CD4-positive, alpha-beta T cell treated with Interleukin-6 at 100 ng/mL for 8 hours (primary cell): ENCODE results near the gene BCAS1.
"Not testable (repeated sequence)": the region's sequence is repeated elsewhere in the genome, so short reads cannot be mapped to it uniquely, and the experiment has no call there.

ENCODE experiments used
- DNase-seq: peaks from one replicate; pipeline ENCODE4 v3.0.0-alpha.2; 2020; ENCODE audit warnings: mixed read lengths, low spot score

The BCAS1 gene

DNA sequence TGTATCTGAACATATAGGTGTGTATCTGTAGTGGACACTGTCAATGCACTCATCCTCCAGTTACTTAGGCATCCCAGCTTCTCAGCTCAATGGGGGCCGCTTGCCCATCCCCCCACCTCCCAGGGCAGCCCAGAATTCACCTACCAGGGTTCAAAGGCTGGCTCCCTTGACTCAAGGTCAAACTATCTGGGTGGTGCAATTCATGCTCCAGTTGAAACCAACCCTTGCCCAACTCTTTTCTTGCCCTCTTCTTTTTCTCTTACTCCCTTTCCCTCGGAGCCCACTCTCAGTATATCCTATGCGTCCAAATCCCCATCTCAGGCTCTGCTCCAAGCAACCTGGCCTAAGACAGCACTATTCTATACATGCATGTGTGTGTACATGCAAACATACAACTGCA is 127.4 kb downstream of the BCAS1 start:
- no peak for DNase-seq

GRCh38 chr20:53942472-53942816 is 128.0 kb downstream of the BCAS1 start:
- no peak for DNase-seq

DNA sequence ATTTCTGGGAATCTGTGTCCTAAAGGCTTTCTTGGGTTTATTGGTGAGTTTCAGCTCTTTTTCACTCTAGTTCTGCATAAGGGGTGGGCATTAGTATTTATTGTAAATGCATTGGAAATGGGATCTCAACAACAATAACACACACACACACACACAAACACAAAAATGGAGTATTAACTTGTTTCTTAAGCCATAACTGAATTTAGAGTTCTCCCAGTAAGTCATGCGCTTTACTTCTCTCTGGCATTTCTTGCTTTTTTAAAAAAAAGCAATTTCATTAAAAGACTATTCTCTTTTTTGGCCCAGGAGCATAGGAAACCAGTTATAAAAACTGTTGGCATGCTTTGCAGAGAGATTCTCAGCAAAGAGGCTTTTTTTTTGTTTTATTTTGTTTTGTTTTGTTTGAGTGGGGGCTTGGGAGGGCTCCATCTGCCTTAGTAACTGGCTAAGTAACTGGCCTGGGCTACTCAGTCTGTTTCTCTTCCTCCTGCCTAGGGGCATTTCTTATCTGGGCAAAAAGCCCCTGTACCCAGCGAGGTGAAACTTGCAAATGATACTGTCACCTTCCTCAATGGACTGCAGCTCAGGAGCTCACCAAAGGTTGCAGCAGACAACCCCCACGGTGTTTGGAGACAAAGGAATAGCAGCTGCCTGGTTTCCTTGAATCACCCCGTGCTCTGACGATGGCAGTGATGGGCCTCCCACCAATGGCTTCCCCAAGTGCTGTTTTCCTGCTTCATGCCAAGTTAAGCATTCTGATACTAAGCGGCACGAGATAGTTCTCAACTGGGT is 128.5 kb downstream of the BCAS1 start:
- no peak for DNase-seq

- DNase-seq, result no peak
Measured at GRCh38 chr20:53940907-53941545, 129.4 kb downstream of the BCAS1 start.

DNA sequence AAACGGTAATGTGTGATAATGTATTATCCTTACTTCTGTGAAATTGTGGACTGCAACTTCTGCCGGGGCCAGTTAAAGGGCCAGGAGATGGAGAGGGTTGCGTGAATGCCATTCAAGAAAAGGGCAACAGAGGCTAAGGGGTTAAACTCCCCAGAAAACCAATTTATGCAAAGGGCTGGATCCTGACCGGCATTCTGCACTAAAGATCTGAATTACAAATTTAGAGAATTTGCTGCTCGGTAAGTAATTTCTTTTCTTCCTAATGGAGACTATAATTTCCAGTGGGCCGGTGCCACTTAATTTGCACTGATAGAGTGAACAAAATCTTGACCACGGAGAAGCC is 130.1 kb downstream of the BCAS1 start:
- DNase-seq, result no peak

DNA sequence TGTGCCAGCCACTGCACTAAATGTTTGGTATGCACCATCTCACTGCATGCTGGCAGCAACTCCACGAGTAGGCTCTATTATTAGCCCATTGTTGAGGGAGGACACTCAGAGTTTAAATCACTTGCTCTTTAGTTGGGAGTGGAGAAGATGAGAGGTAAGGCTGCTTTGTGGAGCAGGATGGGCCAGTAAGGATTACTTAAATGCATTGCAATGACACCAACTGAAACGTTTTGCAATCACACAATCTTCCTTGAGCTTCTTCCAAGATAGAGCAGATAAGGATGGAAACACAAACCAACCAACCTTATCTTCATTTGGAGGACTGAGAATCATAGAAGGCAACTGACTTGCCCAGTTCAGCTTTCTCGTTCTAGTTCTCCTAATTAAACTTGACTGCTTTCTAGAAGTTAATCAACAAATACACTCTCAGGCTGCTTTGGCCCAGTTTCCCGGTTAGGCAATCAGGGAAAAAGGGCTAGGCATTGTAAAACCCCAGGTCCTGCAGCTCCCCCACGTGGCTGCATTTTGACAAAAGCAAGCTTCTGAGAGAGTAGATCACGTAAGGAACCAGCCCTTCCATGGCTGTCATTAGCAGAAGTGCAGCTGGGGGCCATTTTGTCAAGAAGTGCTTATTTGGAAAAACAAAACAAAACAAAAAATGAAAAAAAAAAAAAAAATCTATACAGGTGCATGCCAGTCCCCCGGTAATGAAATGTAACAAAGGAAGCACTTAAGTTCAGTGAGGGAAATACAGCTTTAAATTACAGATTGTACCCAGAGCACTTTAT is 130.6 kb downstream of the BCAS1 start:
- peak; percentile 66 for DNase-seq

- no peak for DNase-seq
Measured at GRCh38 chr20:53939190-53939571, 131.2 kb downstream of the BCAS1 start.

DNA sequence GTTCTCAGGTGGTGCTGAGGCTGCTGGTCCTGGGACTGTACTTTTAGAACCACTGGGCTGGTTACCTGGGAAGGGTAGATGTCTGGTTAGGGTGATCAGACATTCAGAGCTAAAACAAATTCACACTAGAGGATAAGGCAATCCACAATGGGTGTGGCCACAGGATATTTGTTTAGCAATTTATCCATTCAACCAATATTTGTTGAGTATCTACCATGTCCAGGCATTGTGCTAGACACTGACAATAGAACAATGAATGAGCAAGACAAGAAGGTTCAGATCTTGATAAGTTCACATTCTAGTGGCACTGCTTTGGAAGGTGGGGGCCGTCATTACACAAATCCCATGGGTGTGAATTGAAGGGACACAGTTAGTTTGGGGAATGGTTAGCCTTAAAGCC is 131.7 kb downstream of the BCAS1 start:
- DNase-seq, result no peak

DNA sequence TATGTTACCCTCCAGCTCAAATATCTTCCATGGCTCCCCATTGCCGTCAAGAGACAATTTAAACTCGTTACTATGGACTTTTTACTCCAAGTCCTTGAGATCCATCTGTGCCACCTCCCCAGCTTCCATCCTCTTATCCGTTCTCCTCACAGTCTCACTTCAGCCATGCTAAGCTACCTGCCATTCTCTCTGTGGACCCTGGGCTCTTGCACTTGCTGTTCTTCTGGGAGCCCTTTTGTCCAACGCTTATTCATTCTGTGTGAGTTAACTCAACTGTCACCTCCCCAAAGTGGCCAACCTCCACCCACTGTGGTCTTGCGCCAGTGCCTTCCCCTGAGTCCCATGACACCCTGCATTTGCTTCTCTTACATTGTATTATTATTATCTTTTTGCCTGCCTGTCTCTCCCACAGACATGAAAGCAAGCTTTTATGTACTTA is 132.4 kb downstream of the BCAS1 start:
- DNase-seq, result no peak

DNA sequence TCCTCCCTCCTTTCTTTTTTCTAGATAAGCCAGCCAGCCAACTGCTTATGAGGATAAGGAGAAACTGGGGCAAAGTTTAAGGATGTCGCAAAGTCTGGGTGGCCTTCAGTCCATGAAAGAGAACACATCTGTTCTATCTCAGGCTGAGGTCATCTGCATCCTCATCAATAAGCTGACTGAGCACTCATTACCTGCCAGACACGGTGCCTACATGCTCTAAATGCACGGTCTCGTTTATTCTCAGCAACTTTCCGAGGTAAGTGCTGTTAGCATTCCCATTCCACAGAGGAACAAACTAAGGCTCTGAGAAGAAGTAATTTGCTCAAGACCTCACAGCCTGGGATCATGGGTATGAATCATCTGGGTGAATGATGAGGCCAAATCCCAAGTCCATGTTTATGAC is 133.1 kb downstream of the BCAS1 start:
- no peak for DNase-seq

GRCh38 chr20:53935344-53936084 is 134.9 kb downstream of the BCAS1 start:
- DNase-seq, result no peak

DNA sequence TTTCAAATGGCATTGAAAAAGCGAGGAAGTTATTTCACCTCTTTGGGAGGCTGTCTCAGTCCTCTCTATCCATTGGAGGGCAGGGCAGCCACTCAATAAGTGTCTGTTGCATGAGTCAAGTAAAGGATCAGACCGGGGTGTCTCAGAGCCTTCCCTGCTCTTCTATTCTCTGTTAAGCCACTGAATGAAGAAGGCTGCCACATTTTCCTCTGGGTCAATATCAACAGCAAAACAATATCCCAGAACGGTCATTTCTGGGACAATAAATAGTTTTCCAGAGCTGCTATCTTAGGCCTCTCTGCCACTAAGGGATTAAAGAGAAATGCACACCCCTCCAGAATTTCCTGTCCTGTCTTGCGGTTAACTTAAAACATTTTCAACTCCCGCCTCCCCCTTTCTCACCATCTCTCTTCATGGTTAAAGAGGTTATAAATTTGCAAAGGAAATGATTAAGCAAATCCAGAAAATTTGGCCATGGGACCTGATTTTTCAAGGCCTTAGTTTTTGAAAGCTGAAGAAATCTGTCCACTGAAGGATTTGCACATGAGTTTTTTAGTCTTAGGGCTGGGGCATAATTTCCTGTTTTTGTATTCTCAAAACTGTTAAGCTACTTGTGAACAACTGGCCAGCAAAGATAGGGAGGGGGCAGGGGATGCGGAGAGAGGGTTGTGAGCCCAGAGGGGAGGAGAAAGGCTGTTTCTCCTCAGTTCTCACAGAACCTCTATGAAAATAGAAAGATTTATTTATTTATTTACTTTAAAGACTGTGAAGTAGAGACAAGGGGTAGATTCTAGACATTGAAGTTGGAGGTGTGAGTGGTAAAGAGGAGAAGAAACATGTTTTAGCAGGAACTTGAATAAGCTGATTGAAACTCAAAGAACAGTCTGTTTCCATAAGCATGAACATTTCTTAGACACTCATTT is 135.7 kb downstream of the BCAS1 start:
- DNase-seq, result peak; percentile 20

DNA sequence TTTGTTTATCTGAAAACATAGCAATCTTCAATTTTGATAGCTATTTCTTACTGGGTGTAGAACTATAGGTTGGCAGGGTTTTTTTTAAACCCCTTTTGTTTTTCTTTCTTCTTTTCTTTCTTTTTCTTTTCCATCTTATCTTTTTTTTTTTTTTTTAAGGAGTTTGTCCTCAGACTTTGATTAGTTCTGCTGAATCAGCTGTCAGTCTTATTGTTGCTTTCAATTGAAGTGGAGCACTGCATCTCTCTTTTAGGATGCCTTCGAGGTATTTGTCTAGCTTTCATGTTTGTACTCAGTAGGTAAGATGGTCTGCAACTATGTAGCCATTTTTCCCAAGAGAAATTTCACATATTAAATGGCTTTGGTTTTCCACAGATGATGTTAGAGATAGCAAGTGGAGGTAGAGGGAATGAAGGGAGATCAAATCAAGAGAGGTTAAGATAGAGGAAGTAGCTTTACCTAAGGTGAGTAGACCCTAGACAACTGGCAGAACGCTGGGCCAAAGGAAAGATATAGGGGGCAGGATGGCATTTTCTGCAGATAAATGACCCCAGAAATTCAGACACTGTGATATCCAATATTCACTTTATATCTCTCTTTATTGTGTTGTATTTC is 137.1 kb downstream of the BCAS1 start:
- no peak for DNase-seq

DNA sequence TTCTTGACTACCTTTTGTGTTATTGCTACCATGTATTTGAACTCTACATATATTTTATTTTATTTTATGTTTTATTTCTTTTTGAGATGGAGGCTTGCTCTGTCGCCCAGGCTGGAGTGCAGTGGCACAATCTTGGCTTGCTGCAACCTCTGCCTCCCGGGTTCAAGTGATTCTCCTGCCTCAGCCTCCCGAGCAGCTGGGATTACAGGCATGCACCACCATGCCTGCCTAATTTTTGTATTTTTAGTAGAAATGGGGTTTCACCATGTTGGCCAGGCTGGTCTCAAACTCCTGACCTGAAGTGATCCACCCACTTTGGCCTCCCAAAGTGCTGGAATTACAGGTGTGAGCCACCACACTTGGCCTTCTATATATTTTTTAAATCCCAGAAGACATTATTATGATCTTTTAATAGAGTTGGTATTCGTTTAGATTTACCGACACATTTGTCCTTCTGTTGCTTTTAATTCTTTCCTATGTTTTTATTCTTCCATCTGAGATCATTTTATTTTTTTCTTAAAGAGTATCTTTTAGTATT is 137.7 kb downstream of the BCAS1 start:
- DNase-seq, result not testable (repeated sequence)

GRCh38 chr20:53931597-53931996 is 138.8 kb downstream of the BCAS1 start:
- no peak for DNase-seq

DNA sequence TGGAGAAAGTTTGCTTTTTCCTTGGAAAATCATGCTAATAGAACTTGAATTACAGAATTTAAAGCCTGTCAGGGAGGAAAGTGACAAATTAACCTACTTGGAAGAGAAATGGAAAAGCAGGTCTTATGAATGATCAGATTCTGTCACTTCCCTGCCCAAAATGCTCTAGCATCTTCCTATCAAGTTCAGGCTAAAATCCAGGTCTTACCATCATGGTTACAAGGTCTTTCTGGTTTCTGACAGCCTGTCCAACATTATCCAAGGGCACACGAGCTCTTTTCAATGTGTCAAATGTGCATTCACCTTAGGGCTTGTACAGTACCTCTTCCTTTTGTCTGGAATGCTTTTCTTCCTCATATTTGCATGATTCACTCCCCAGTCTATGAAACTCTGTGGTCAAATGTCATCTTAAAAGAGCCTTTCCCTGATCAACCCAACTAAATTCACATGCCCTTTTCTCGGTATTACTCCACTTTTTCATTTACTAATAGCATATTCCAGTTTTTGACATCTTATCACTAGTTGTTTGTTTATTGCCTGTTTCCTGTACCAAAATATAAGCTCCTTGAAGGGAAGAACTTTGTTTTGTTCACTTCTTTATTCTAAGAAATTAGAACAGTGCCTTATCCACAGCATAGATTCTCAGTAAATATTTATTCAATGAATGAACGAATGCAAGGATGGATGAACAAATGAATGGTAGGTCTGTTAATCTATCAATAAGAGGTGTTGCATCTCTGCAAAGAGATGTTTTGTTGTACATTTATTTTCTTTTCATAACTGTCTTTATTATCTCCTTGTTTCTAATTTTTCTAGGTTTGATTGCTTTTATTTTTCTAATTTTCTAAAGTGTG is 139.5 kb downstream of the BCAS1 start:
- DNase-seq, result no peak

DNA sequence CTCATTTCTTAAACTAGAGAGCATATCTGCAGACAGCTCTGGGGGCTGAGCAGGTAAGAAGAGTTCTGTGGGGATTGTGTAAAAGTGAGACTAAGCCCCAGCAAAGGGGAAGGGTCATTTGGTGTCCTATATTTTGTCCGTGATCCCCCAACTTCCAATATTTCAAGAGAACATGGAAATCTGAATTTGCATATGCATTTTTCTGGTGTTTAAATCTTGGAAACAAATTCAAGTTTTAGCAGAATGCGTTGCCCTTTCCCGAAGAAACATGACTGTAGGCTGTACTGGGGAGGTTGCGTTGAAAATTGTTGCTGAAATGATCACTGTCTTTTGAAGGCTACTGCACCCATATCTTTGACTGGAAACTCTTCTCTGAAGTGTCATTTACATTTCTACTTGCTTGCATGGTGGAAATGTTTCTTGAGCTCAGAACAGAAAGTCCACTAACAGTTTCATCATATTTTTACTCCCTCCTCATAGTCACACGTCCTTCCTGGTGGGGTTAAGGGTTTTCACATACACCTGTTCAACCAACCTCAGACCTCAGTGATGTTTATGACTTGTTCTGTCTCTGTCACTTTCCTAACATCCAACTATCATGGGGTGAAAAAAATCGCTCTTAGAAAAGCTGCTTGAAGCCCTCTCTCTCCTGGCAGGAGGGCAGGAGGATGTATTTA is 140.3 kb downstream of the BCAS1 start:
- no peak for DNase-seq

- DNase-seq, result no peak
Measured at GRCh38 chr20:53929399-53929798, 141.0 kb downstream of the BCAS1 start.

GRCh38 chr20:53927990-53928389 is 142.4 kb downstream of the BCAS1 start:
- no peak for DNase-seq
